Measurements from ENCODE around the gene RRP8. TPM values are rescaled to one million over a fixed set of nuclear protein-coding genes. Genes with fewer than 3 reads are reported as not detected.

The RRP8 gene
- total and polyA plus RNA-seq, 10 of the 15 experiments (the other 5 are each of a cell fraction or from before 2014, with no cell fraction given), result 4.7 to 51.2 (median 23.9) TPM

DNA sequence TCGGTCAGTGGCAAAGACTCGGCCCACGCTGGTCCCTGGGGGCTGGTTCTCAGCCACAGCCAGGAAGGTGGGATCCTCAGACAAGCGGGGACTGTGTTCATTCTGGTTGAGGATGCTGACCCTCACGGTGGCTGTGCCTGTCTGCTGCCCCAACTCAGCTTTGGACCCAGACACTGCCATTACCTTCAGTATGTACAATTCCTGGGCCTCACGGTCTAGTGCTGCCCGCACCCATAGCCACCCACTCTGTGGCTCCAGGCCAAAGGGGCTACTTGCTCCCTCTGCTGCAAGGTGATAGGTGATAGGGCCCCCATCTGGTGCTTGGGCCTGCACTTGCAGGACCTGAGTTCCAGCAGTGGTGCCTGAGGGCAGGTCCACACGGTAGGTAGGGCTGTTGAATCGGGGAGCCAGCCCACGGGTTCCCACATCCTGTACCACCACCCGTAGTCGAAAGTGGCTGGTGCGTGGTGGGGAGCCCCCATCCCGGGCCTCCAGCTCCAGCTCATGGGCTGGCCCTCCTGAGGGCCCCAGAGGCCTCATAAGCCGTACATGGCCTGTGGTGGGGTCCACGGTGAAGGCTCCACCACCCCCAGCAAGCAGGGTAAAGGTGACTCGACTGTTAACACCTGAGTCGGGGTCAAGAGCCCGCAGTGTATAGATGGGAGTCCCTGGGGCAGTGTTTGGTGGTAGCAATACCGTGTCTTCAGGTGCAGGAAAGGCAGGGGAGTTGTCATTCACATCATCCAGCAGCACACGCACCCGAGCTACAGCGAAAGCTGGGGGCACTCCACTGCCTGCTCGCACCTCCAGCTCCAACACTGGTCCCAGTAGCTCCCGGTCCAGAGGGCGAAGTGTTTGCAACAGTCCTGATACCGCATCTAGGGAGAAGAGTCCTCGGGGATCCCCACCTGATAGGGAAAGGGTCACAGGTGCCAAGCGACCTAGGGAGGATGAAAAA is 29.0 kb upstream of the RRP8 start:
- intact Hi-C loops (cut with micrococcal nuclease; ENCODE audit: unreplicated experiment), result no loop called here
- in situ Hi-C loops (cut with MboI), result no loop called here
- H2AFZ ChIP-seq (ENCODE audit: control insufficient read depth, low read depth, low read length), result no peak overlapping the region
- H3K79me2 ChIP-seq (ENCODE audit: control insufficient read depth, insufficient read depth, low read length), result no peaks in the 10 kb centered on the region
- DNase-seq (ENCODE audit: low read depth, low spot score) (no peak), ATAC-seq (no peak), FAIRE-seq (no peak)
- H4K20me1 ChIP-seq (ENCODE audit: control insufficient read depth, insufficient read depth), result no peaks in the 10 kb centered on the region
- H3K9ac ChIP-seq (ENCODE audit: control insufficient read depth, insufficient read depth, low read length), result no peak overlapping the region
- BruUV-seq (replicated peaks), result no TSS peak
- CTCF ChIA-PET, result interaction anchor here (1.2 to 1.5 kb wide), 2 partner anchors 28 to 253 kb away, joined by 3 read pairs; partner anchors contain the start of gene ILK
- SMC1A ChIA-PET (ENCODE audit: uncharacterized antibody, unreplicated experiment), result no interaction called here
- POLR2A ChIA-PET, result no interaction called here
- 43% methylated on average over 28 of the region's 29 CpGs for WGBS (ENCODE audit: insufficient coverage, insufficient replicate concordance, low lambda C conversion rate, missing lambda C conversion rate)
- H3K36me3 ChIP-seq (ENCODE audit: control insufficient read depth in 2 of 2, insufficient read depth in 2 of 2, low read length in 1 of 2), result no peaks in the 10 kb centered on the region
- no peak overlapping the region for H3K4me3 ChIP-seq
- peaks cover 5% of the 10 kb centered on the region for H3K4me1 ChIP-seq (ENCODE audit: control insufficient read depth, insufficient read depth, low read length)
- RAD21 ChIA-PET (ENCODE audit: unreplicated experiment), result no interaction called here
- no peaks in the 10 kb centered on the region for H3K9me3 ChIP-seq (replicated peaks; ENCODE audit: control insufficient read depth, insufficient read depth, low read length)
- H3K27me3 ChIP-seq (replicated peaks in 1 of 2; ENCODE audit: control insufficient read depth in 2 of 2, insufficient read depth in 2 of 2, low read length in 1 of 2), result no peaks in the 10 kb centered on the region
- no peak overlapping the region for H3K27ac ChIP-seq (ENCODE audit: control insufficient read depth, insufficient read depth)
- TF ChIP-seq NFIC (IDR thresholded peaks at IDR 0.05; ENCODE audit: low read depth, low read length), result no peak
- no peak overlapping the region for H3K4me2 ChIP-seq (ENCODE audit: control insufficient read depth, insufficient read depth)

- BruUV-seq (replicated peaks), result no TSS peak
- DNase-seq (ENCODE audit: low read depth, low spot score) (no peak), FAIRE-seq (no peak), ATAC-seq (no peak)
- CTCF ChIA-PET, result interaction anchor here (1.1 to 1.5 kb wide), 4 partner anchors 12 to 252 kb away, joined by 3 to 4 read pairs (median 3); partner anchors contain the start of genes ILK and TPP1
- peaks cover 9% of the 10 kb centered on the region for H3K4me1 ChIP-seq (ENCODE audit: control insufficient read depth, insufficient read depth, low read length)
- H3K79me2 ChIP-seq (ENCODE audit: control insufficient read depth, insufficient read depth, low read length), result no peaks in the 10 kb centered on the region
- no peak overlapping the region for H3K27ac ChIP-seq (ENCODE audit: control insufficient read depth, insufficient read depth)
- SMC1A ChIA-PET (ENCODE audit: uncharacterized antibody, unreplicated experiment), result interaction anchor here (0.8 to 1.0 kb wide), 2 partner anchors 9 to 12 kb away, joined by 3 read pairs; partner anchors contain the start of gene TPP1
- in situ Hi-C loops (cut with MboI) (no loop called here), intact Hi-C loops (cut with micrococcal nuclease; ENCODE audit: unreplicated experiment) (no loop called here)
- H3K4me3 ChIP-seq, result no peak overlapping the region
- H3K36me3 ChIP-seq (ENCODE audit: control insufficient read depth in 2 of 2, insufficient read depth in 2 of 2, low read length in 1 of 2), result no peaks in the 10 kb centered on the region
- no peaks in the 10 kb centered on the region for H3K9me3 ChIP-seq (replicated peaks; ENCODE audit: control insufficient read depth, insufficient read depth, low read length)
- no peaks in the 10 kb centered on the region for H3K27me3 ChIP-seq (replicated peaks in 1 of 2; ENCODE audit: control insufficient read depth in 2 of 2, insufficient read depth in 2 of 2, low read length in 1 of 2)
- 71% methylated on average over 11 of the region's 11 CpGs for WGBS (ENCODE audit: insufficient coverage, insufficient replicate concordance, low lambda C conversion rate, missing lambda C conversion rate)
- no peak overlapping the region for H3K4me2 ChIP-seq (ENCODE audit: control insufficient read depth, insufficient read depth)
- H3K9ac ChIP-seq (ENCODE audit: control insufficient read depth, insufficient read depth, low read length), result no peak overlapping the region
- POLR2A ChIA-PET, result interaction anchor here (0.6 to 1.1 kb wide), 2 partner anchors 8 to 12 kb away, joined by 4 read pairs; partner anchors contain the start of gene TPP1
- no peaks in the 10 kb centered on the region for H4K20me1 ChIP-seq (ENCODE audit: control insufficient read depth, insufficient read depth)
- RAD21 ChIA-PET (ENCODE audit: unreplicated experiment), result interaction anchor here (1.0 kb wide), 1 partner anchor 31 kb away, joined by 3 read pairs; no protein-coding TSS in a partner anchor
- H2AFZ ChIP-seq (ENCODE audit: control insufficient read depth, low read depth, low read length), result no peak overlapping the region
- TF ChIP-seq IRF4 (IDR thresholded peaks at IDR 0.05; ENCODE audit: low read depth, low read length) (no peak), PAX8 (IDR thresholded peaks at IDR 0.05) (no peak), POU2F2 (IDR thresholded peaks at IDR 0.05; ENCODE audit: borderline replicate concordance, low read depth, low read length) (no peak), CHD1 (IDR thresholded peaks at IDR 0.05; ENCODE audit: low read depth, low read length) (no peak), SREBF2 (IDR thresholded peaks at IDR 0.05; ENCODE audit: low read length) (no peak), PRDM15 (CRISPR knock-in tag; IDR thresholded peaks at IDR 0.05) (no peak), CREM (IDR thresholded peaks at IDR 0.05; ENCODE audit: low read depth) (no peak), MEF2B (IDR thresholded peaks at IDR 0.05; ENCODE audit: partially characterized antibody, poor library complexity, severe bottlenecking) (no peak), IKZF2 (IDR thresholded peaks at IDR 0.05) (no peak)
- TF ChIP-seq, protein P1, sequence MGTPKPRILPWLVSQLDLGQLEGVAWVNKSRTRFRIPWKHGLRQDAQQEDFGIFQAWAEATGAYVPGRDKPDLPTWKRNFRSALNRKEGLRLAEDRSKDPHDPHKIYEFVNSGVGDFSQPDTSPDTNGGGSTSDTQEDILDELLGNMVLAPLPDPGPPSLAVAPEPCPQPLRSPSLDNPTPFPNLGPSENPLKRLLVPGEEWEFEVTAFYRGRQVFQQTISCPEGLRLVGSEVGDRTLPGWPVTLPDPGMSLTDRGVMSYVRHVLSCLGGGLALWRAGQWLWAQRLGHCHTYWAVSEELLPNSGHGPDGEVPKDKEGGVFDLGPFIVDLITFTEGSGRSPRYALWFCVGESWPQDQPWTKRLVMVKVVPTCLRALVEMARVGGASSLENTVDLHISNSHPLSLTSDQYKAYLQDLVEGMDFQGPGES (IDR thresholded peaks at IDR 0.05), result no peak
These were observed 28.0 kb upstream of the RRP8 start for GRCh38 chr11:6631361-6631890.

Measured in GM12878 (cell line).